Colonic mucosa (tissue), 4 donors: ENCODE data around the gene FURIN. TPM values are rescaled to one million over a fixed set of nuclear protein-coding genes. Genes with fewer than 3 reads are reported as not detected.
A peak's percentile ranks its signal among the peaks of the same experiment; 100 is the strongest.

Source experiments
- DNase-seq: peaks from one replicate; pipeline ENCODE4 v3.0.0-alpha.2; 2020
- H3K27ac ChIP-seq: fragments of 200-600 bp; one replicate; pipeline ENCODE4 v1.8.0; 2021
- H3K27me3 ChIP-seq: fragments of 200-600 bp; one replicate; pipeline ENCODE4 v1.8.0; 2021
- H3K36me3 ChIP-seq: fragments of 200-600 bp; one replicate; pipeline ENCODE4 v1.8.0; 2021
- H3K4me1 ChIP-seq: fragments of 200-600 bp; one replicate; pipeline ENCODE4 v1.8.0; 2021; ENCODE audit warnings: mild to moderate bottlenecking
- H3K4me3 ChIP-seq: fragments of 200-600 bp; one replicate; pipeline ENCODE4 v1.8.0; 2021
- H3K9ac ChIP-seq, 2 donors: one replicate each; pipeline ENCODE4 v1.7.0; 2013; ENCODE audit warnings: control low read depth in 2 of 2, low read depth in 2 of 2, low read length in 2 of 2
- H3K9me3 ChIP-seq: fragments of 200-600 bp; one replicate; pipeline ENCODE4 v1.8.0; 2021
- CTCF ChIP-seq: fragments of 200-600 bp; IDR thresholded peaks from one replicate; pipeline ENCODE4 v1.8.0; 2022; ENCODE audit warnings: antibody characterized with exemption, mild to moderate bottlenecking
- intact Hi-C: fragments of 100-400 bp; cut with DNase I; formaldehyde crosslinking; loops from one replicate; pipeline ENCODE4 v1.14.1; 2022
- total RNA-seq, 2 donors: library from RNA; stranded (reverse); fragmentation: NEBNext Ultra II Directional in 1 of 2; extraction: Animal tissue kit (Norgen Biotek cat#: 25700) in 1 of 2; gene quantifications; one replicate each; pipeline ENCODE4 v1.2.1, GENCODE V29; 2021
- donor health status: healthy.
- donor health status: DM: no; HTN: no; CAD: no.
- donor health status: DM: no; HTN: no; CAD: no.

Gene FURIN
- total RNA-seq, 2 donors from 2014 or later, result 72.3 to 82.5 TPM

GRCh38 chr15:90884719-90885431 lies 16.5 kb downstream of the FURIN start:
- no peak for TF ChIP-seq CTCF
- Histone ChIP-seq H3K9me3 (no peaks in the 10 kb centered on the region), H3K27me3 (no peaks in the 10 kb centered on the region), H3K9ac (peak overlapping the region; percentile 80 to 85), H3K27ac (peak overlapping the region; percentile 89), H3K4me3 (peak overlapping the region; percentile 47), H3K4me1 (peaks cover 5% of the 10 kb centered on the region), H3K36me3 (no peaks in the 10 kb centered on the region)
- intact Hi-C loops, result loop anchor here (5.0 kb wide), 1 partner anchor 193 kb away; no protein-coding TSS in a partner anchor
- DNase-seq, result no peak

GRCh38 chr15:90885432-90886290 lies 17.3 kb downstream of the FURIN start:
- H3K36me3 ChIP-seq, result no peaks in the 10 kb centered on the region
- peak; percentile 82 for DNase-seq
- peak; percentile 95 for TF ChIP-seq CTCF
- H3K9me3 ChIP-seq, result no peaks in the 10 kb centered on the region
- peak overlapping the region; percentile 47 for H3K4me3 ChIP-seq
- peaks cover 5% of the 10 kb centered on the region for H3K4me1 ChIP-seq
- no peaks in the 10 kb centered on the region for H3K27me3 ChIP-seq
- H3K9ac ChIP-seq, result peak overlapping the region; percentile 80 to 85
- H3K27ac ChIP-seq, result peak overlapping the region; percentile 89
- intact Hi-C loops, result loop anchor here (2.0 to 5.0 kb wide), 2 partner anchors 193 to 237 kb away; no protein-coding TSS in a partner anchor

GRCh38 chr15:90886291-90886614 lies 17.9 kb downstream of the FURIN start:
- Histone ChIP-seq H3K27ac (no peak overlapping the region), H3K27me3 (no peaks in the 10 kb centered on the region), H3K9me3 (no peaks in the 10 kb centered on the region), H3K4me3 (no peak overlapping the region), H3K4me1 (peaks cover 5% of the 10 kb centered on the region), H3K36me3 (no peaks in the 10 kb centered on the region), H3K9ac (no peak overlapping the region)
- TF ChIP-seq CTCF, result no peak
- intact Hi-C loops, result loop anchor here (2.0 to 5.0 kb wide), 2 partner anchors 194 to 237 kb away; no protein-coding TSS in a partner anchor
- DNase-seq, result no peak

GRCh38 chr15:90887037-90887481 lies 18.7 kb downstream of the FURIN start:
- intact Hi-C loops, result loop anchor here (2.0 to 5.0 kb wide), 2 partner anchors 195 to 238 kb away; no protein-coding TSS in a partner anchor
- H3K36me3 ChIP-seq, result no peaks in the 10 kb centered on the region

More at GRCh38 chr15:90887037-90887481, 18.7 kb downstream of the FURIN start:
- Histone ChIP-seq H3K4me3 (no peak overlapping the region), H3K9me3 (no peaks in the 10 kb centered on the region), H3K9ac (no peak overlapping the region), H3K27ac (no peak overlapping the region), H3K4me1 (peaks cover 5% of the 10 kb centered on the region), H3K27me3 (no peaks in the 10 kb centered on the region)
- no peak for TF ChIP-seq CTCF
- DNase-seq, result no peak
